T-cell (primary cell): ENCODE results near the gene TNC. TPM values are rescaled to one million over a fixed set of nuclear protein-coding genes. Genes with fewer than 3 reads are reported as not detected.

Experiments used
- ATAC-seq, 4 experiments: fragments of 200-7000 bp in 3 of 4; fragments of 150-1000 bp in 1 of 4; cut with Tn5 transposase; replicated peaks in 1 of 4; 1 replicate in 3 of 4; 2 replicates in 1 of 4; pipeline ENCODE4 v1.10.0; 2021; ENCODE audit warnings: moderate library complexity in 3 of 4, mild to moderate bottlenecking in 2 of 4, moderate number of reproducible peaks in 1 of 4
- CTCF ChIA-PET, 2 donors: fragments of 300-600 bp; sonication (Branson Sonifier 250); formaldehyde crosslinking; loops; one replicate each; lab custom pipeline; 2022; ENCODE audit warnings: antibody characterized with exemption in 2 of 2; lab: Charles Lee
- POLR2A ChIA-PET, 2 donors: fragments of 300-600 bp; sonication (Branson Sonifier 250); formaldehyde crosslinking; loops; one replicate each; lab custom pipeline; 2022; ENCODE audit warnings: antibody characterized with exemption in 2 of 2; lab: Charles Lee
- DNase-seq, 35 experiments: peaks; one replicate each; pipeline versions ENCODE4 v3.0.0 to v3.0.0-alpha.2; 2013 to 2023
- H3K27ac ChIP-seq: one replicate; pipeline ENCODE4 v1.5.1; 2013; ENCODE audit warnings: low read length
- H3K27me3 ChIP-seq, 2 experiments: replicated peaks in 1 of 2; 1 replicate in 1 of 2; 2 replicates in 1 of 2; pipeline versions ENCODE4 v1.6.1 to v1.7.0; 2013; ENCODE audit warnings: low read length in 1 of 2, mixed read lengths in 1 of 2; ENCODE audit not compliant: control insufficient read depth in 2 of 2, insufficient read depth in 2 of 2; ENCODE audit errors: extremely low read depth in 1 of 2
- H3K36me3 ChIP-seq, 2 donors: 1 replicate in 1 of 2; 2 replicates in 1 of 2; pipeline versions ENCODE4 v1.6.1 to v1.7.0; 2013; ENCODE audit warnings: low read length in 1 of 2; ENCODE audit not compliant: control insufficient read depth in 2 of 2, insufficient read depth in 1 of 2; ENCODE audit errors: extremely low read depth in 1 of 2
- H3K4me1 ChIP-seq, 2 experiments: 1 replicate in 1 of 2; 2 replicates in 1 of 2; pipeline versions ENCODE4 v1.6.1 to v1.7.0; 2013; ENCODE audit warnings: low read length in 2 of 2, mixed read lengths in 1 of 2; ENCODE audit not compliant: insufficient read depth in 2 of 2, control insufficient read depth in 1 of 2; ENCODE audit errors: extremely low read depth in 1 of 2
- H3K4me3 ChIP-seq, 2 donors: 1 replicate in 1 of 2; 2 replicates in 1 of 2; pipeline versions ENCODE4 v1.5.1 to v1.7.0; 2013; ENCODE audit warnings: mild to moderate bottlenecking in 2 of 2, low read length in 1 of 2, moderate library complexity in 1 of 2; ENCODE audit not compliant: control insufficient read depth in 1 of 2; ENCODE audit errors: extremely low read depth in 1 of 2
- H3K9me3 ChIP-seq: 2 replicates; pipeline ENCODE4 v1.7.0; 2013
- H3K27ac Mint-ChIP-seq, 2 donors: one replicate each; pipeline ENCODE4 v1.8.0; 2020 to 2021; ENCODE audit warnings: mild to moderate bottlenecking in 2 of 2, mixed read lengths in 2 of 2
- H3K27me3 Mint-ChIP-seq, 2 donors: one replicate each; pipeline ENCODE4 v1.8.0; 2021 to 2022; ENCODE audit warnings: mixed read lengths in 2 of 2
- H3K36me3 Mint-ChIP-seq: one replicate; pipeline ENCODE4 v1.8.0; 2021; ENCODE audit warnings: mixed read lengths
- H3K4me1 Mint-ChIP-seq, 3 donors: one replicate each; pipeline ENCODE4 v1.8.0; 2020 to 2022; ENCODE audit warnings: mixed read lengths in 3 of 3, mild to moderate bottlenecking in 1 of 3
- H3K4me3 Mint-ChIP-seq, 3 donors: one replicate each; pipeline ENCODE4 v1.8.0; 2020 to 2022; ENCODE audit warnings: mild to moderate bottlenecking in 3 of 3, mixed read lengths in 3 of 3, moderate library complexity in 3 of 3
- H3K9me3 Mint-ChIP-seq, 3 donors: one replicate each; pipeline ENCODE4 v1.8.0; 2020 to 2022; ENCODE audit warnings: mixed read lengths in 3 of 3
- WGBS: methylation state at CpG from one replicate; pipeline ENCODE4 v1.1.5; 2013; ENCODE audit warnings: missing lambda C conversion rate; ENCODE audit not compliant: insufficient coverage; 5-methylcytosine and 5-hydroxymethylcytosine counted together
- total RNA-seq, 35 experiments: library from RNA in 6 of 35; stranded (reverse) in 6 of 35; fragments of 120-200 nt in 1 of 35; gene quantifications; one replicate each; pipeline versions ENCODE4 v1.2.1 to v1.2.4 and lab custom pipeline; 2013 to 2026

The TNC gene
- total RNA-seq, 5 donors from 2014 or later (not counting 1 experiment from before 2014, with no cell fraction given) = 0.16 to 0.29 (median 0.20) TPM; not detected in 2

GRCh38 chr9:115034801-115035200 is 83.2 kb downstream of the TNC start:
- DNase-seq (no peak), ATAC-seq (no peak)
- Mint-ChIP-seq H3K4me1 (peaks cover 6 to 12% (median 11%) of the 10 kb centered on the region in 3 donors), H3K36me3 (no peaks in the 10 kb centered on the region), H3K27ac (no peak overlapping the region), H3K9me3 (no peaks in the 10 kb centered on the region), H3K4me3 (no peak overlapping the region), H3K27me3 (no peaks in the 10 kb centered on the region)
- ChIA-PET CTCF (interaction anchor here in 1 of 2 donors (0.6 kb wide), 1 partner anchor 27 kb away, joined by 6 read pairs; no protein-coding TSS in a partner anchor), POLR2A (no interaction called here)
- Histone ChIP-seq H3K4me1 (no peaks in the 10 kb centered on the region), H3K27ac (no peak overlapping the region), H3K4me3 (no peak overlapping the region), H3K27me3 (no peaks in the 10 kb centered on the region), H3K36me3 (no peaks in the 10 kb centered on the region), H3K9me3 (no peaks in the 10 kb centered on the region)
- no CpG with 5 or more reads among the region's 1 CpG for WGBS

- Mint-ChIP-seq H3K4me3 (no peak overlapping the region), H3K27ac (no peak overlapping the region), H3K27me3 (no peaks in the 10 kb centered on the region), H3K36me3 (no peaks in the 10 kb centered on the region), H3K4me1 (peaks cover 6 to 14% (median 11%) of the 10 kb centered on the region in 3 donors), H3K9me3 (no peaks in the 10 kb centered on the region)
- CTCF ChIA-PET = no interaction called here
- Histone ChIP-seq H3K4me3 (no peak overlapping the region), H3K9me3 (no peaks in the 10 kb centered on the region), H3K4me1 (no peaks in the 10 kb centered on the region), H3K36me3 (no peaks in the 10 kb centered on the region), H3K27me3 (no peaks in the 10 kb centered on the region), H3K27ac (no peak overlapping the region)
- 80% methylated on average over 1 of the region's 2 CpGs for WGBS
- POLR2A ChIA-PET = no interaction called here
- ATAC-seq = no peak
- no peak for DNase-seq
Observed at GRCh38 chr9:115033800-115034199, 84.2 kb downstream of the TNC start.

GRCh38 chr9:115032296-115032695 is 85.7 kb downstream of the TNC start:
- WGBS = no CpG with 5 or more reads among the region's 1 CpG
- H3K36me3 Mint-ChIP-seq = no peaks in the 10 kb centered on the region
- DNase-seq = no peak
- Histone ChIP-seq H3K36me3 (no peaks in the 10 kb centered on the region), H3K27ac (no peak overlapping the region), H3K4me3 (no peak overlapping the region), H3K27me3 (no peaks in the 10 kb centered on the region), H3K9me3 (no peaks in the 10 kb centered on the region), H3K4me1 (no peaks in the 10 kb centered on the region)
- H3K4me1 Mint-ChIP-seq = peaks cover 6 to 14% (median 11%) of the 10 kb centered on the region in 3 donors
- ChIA-PET POLR2A (no interaction called here), CTCF (interaction anchor here (0.5 to 1.4 kb wide), 4 partner anchors 9 to 836 kb away, joined by 3 to 4 read pairs (median 3); no protein-coding TSS in a partner anchor)
- ATAC-seq = no peak
- no peaks in the 10 kb centered on the region for H3K9me3 Mint-ChIP-seq
- H3K27me3 Mint-ChIP-seq = no peaks in the 10 kb centered on the region
- no peak overlapping the region for H3K4me3 Mint-ChIP-seq
- no peak overlapping the region for H3K27ac Mint-ChIP-seq

GRCh38 chr9:115030006-115030405 is 88.0 kb downstream of the TNC start:
- no peaks in the 10 kb centered on the region for H3K9me3 Mint-ChIP-seq
- ChIA-PET POLR2A (no interaction called here), CTCF (no interaction called here)
- H3K27ac Mint-ChIP-seq = no peak overlapping the region
- Histone ChIP-seq H3K4me3 (no peak overlapping the region), H3K4me1 (no peaks in the 10 kb centered on the region), H3K36me3 (no peaks in the 10 kb centered on the region), H3K27me3 (peaks cover 0 to 3% of the 10 kb centered on the region in 2 experiments), H3K27ac (no peak overlapping the region), H3K9me3 (no peaks in the 10 kb centered on the region)
- H3K36me3 Mint-ChIP-seq = no peaks in the 10 kb centered on the region
- ATAC-seq = no peak
- no peaks in the 10 kb centered on the region for H3K27me3 Mint-ChIP-seq
- WGBS = no CpG with 5 or more reads among the region's 4 CpGs
- peaks cover 0 to 2% (median 0%) of the 10 kb centered on the region in 3 donors for H3K4me1 Mint-ChIP-seq
- H3K4me3 Mint-ChIP-seq = no peak overlapping the region
- DNase-seq = no peak

- no peak for ATAC-seq
- DNase-seq = no peak
- Mint-ChIP-seq H3K36me3 (no peaks in the 10 kb centered on the region), H3K27ac (no peak overlapping the region), H3K9me3 (no peaks in the 10 kb centered on the region), H3K4me1 (peaks cover 0 to 5% (median 0%) of the 10 kb centered on the region in 3 donors), H3K4me3 (no peak overlapping the region), H3K27me3 (no peaks in the 10 kb centered on the region)
- H3K27me3 ChIP-seq = peaks cover 0 to 3% of the 10 kb centered on the region in 2 experiments
- CTCF ChIA-PET = no interaction called here
- no peak overlapping the region for H3K4me3 ChIP-seq
- no peaks in the 10 kb centered on the region for H3K36me3 ChIP-seq
- POLR2A ChIA-PET = no interaction called here
- no peak overlapping the region for H3K27ac ChIP-seq
- no peaks in the 10 kb centered on the region for H3K9me3 ChIP-seq
- H3K4me1 ChIP-seq = no peaks in the 10 kb centered on the region
Observed at GRCh38 chr9:115025721-115026120, 92.2 kb downstream of the TNC start.

GRCh38 chr9:115024925-115025535 is 92.9 kb downstream of the TNC start:
- peaks cover 0 to 3% of the 10 kb centered on the region in 2 experiments for H3K27me3 ChIP-seq
- Mint-ChIP-seq H3K27me3 (no peaks in the 10 kb centered on the region), H3K9me3 (no peaks in the 10 kb centered on the region), H3K36me3 (no peaks in the 10 kb centered on the region), H3K4me3 (no peak overlapping the region), H3K4me1 (peaks cover 0 to 5% (median 0%) of the 10 kb centered on the region in 3 donors), H3K27ac (no peak overlapping the region)
- H3K27ac ChIP-seq = no peak overlapping the region
- H3K4me1 ChIP-seq = no peaks in the 10 kb centered on the region
- ChIA-PET POLR2A (no interaction called here), CTCF (no interaction called here)
- 95% methylated on average over 3 of the region's 5 CpGs for WGBS
- H3K36me3 ChIP-seq = no peaks in the 10 kb centered on the region
- no peak overlapping the region for H3K4me3 ChIP-seq
- H3K9me3 ChIP-seq = no peaks in the 10 kb centered on the region
- DNase-seq = no peak
- ATAC-seq = no peak
